HG03565 (cell line): ENCODE data around the gene ZNF844.
"Not testable (repeated sequence)": the region's sequence is repeated elsewhere in the genome, so short reads cannot be mapped to it uniquely, and the experiment has no call there.

ENCODE experiments used
- ATAC-seq: cut with Tn5 transposase; IDR thresholded peaks from one replicate; pipeline ENCODE4 v1.9.1; 2021; ENCODE audit warnings: mild to moderate bottlenecking, moderate library complexity; ENCODE audit not compliant: unreplicated experiment

The ZNF844 gene

GRCh38 chr19:12092065-12092867 is 27.7 kb downstream of the ZNF844 start:
- no peak for ATAC-seq

GRCh38 chr19:12092956-12093355 is 28.4 kb downstream of the ZNF844 start:
- ATAC-seq = no peak

GRCh38 chr19:12093777-12094176 is 29.2 kb downstream of the ZNF844 start:
- ATAC-seq = no peak

- ATAC-seq = no peak
Measured at GRCh38 chr19:12095111-12095790, 30.7 kb downstream of the ZNF844 start.

- no peak for ATAC-seq
Measured at GRCh38 chr19:12098040-12098439, 33.5 kb downstream of the ZNF844 start.

GRCh38 chr19:12103909-12104308 is 39.4 kb downstream of the ZNF844 start:
- not testable (repeated sequence) for ATAC-seq

- no peak for ATAC-seq
Measured at GRCh38 chr19:12111176-12111575, 46.6 kb downstream of the ZNF844 start.

- no peak for ATAC-seq
Measured at GRCh38 chr19:12111943-12112637, 47.6 kb downstream of the ZNF844 start.

- ATAC-seq = no peak
Measured at GRCh38 chr19:12112701-12113100, 48.2 kb downstream of the ZNF844 start.

- ATAC-seq = no peak
Measured at GRCh38 chr19:12113121-12113520, 48.6 kb downstream of the ZNF844 start.

- ATAC-seq = no peak
Measured at GRCh38 chr19:12117201-12117970, 52.9 kb downstream of the ZNF844 start.

GRCh38 chr19:12126707-12127106 is 62.2 kb downstream of the ZNF844 start:
- ATAC-seq = no peak
